Effector memory CD4-positive, alpha-beta T cell (primary cell): Measurements from ENCODE around the gene POLR2C.

Source experiments
- DNase-seq, 3 donors: peaks; one replicate each; pipeline ENCODE4 v3.0.0-alpha.2; 2020
- H3K27ac ChIP-seq: 2 replicates; pipeline ENCODE4 v1.7.0; 2013; ENCODE audit warnings: mild to moderate bottlenecking, low read length, moderate library complexity; ENCODE audit not compliant: insufficient read depth, poor library complexity, severe bottlenecking
- H3K27me3 ChIP-seq: replicated peaks from 2 replicates; pipeline ENCODE4 v1.7.0; 2013; ENCODE audit warnings: mild to moderate bottlenecking, low read length; ENCODE audit not compliant: insufficient read depth, control insufficient read depth, poor library complexity, severe bottlenecking
- H3K36me3 ChIP-seq: 2 replicates; pipeline ENCODE4 v1.7.0; 2013; ENCODE audit warnings: mild to moderate bottlenecking, low read length, moderate library complexity; ENCODE audit not compliant: control insufficient read depth, insufficient read depth
- H3K4me1 ChIP-seq: 2 replicates; pipeline ENCODE4 v1.7.0; 2013; ENCODE audit warnings: low read length, mild to moderate bottlenecking; ENCODE audit not compliant: control insufficient read depth, insufficient read depth, poor library complexity, severe bottlenecking
- H3K4me3 ChIP-seq: 2 replicates; pipeline ENCODE4 v1.7.0; 2013; ENCODE audit warnings: low read length, low read depth, mild to moderate bottlenecking; ENCODE audit not compliant: insufficient read depth, poor library complexity, severe bottlenecking
- H3K9me3 ChIP-seq: 2 replicates; pipeline ENCODE4 v1.7.0; 2013; ENCODE audit warnings: mild to moderate bottlenecking, low read length, moderate library complexity; ENCODE audit not compliant: control insufficient read depth

The POLR2C gene

GRCh38 chr16:57518520-57518919 lies 56.0 kb downstream of the POLR2C start:
- H3K4me3 ChIP-seq = no peak overlapping the region
- no peak for DNase-seq
- no peaks in the 10 kb centered on the region for H3K27me3 ChIP-seq
- H3K4me1 ChIP-seq = no peaks in the 10 kb centered on the region
- H3K9me3 ChIP-seq = no peaks in the 10 kb centered on the region
- no peak overlapping the region for H3K27ac ChIP-seq
- peaks cover 12% of the 10 kb centered on the region for H3K36me3 ChIP-seq

GRCh38 chr16:57518922-57519321 lies 56.4 kb downstream of the POLR2C start:
- Histone ChIP-seq H3K9me3 (no peaks in the 10 kb centered on the region), H3K27me3 (no peaks in the 10 kb centered on the region), H3K4me1 (no peaks in the 10 kb centered on the region), H3K36me3 (peaks cover 12% of the 10 kb centered on the region), H3K4me3 (no peak overlapping the region), H3K27ac (no peak overlapping the region)
- DNase-seq = no peak

- Histone ChIP-seq H3K27ac (no peak overlapping the region), H3K4me3 (no peak overlapping the region), H3K4me1 (no peaks in the 10 kb centered on the region), H3K36me3 (peaks cover 12% of the 10 kb centered on the region), H3K27me3 (no peaks in the 10 kb centered on the region), H3K9me3 (no peaks in the 10 kb centered on the region)
- DNase-seq = peak; percentile 57 to 68 (median 59)
These were observed 57.4 kb downstream of the POLR2C start for GRCh38 chr16:57519796-57520360.
